HepG2 (cell line): ENCODE measurements around the gene ITPRIP. TPM values are rescaled to one million over a fixed set of nuclear protein-coding genes. Genes with fewer than 3 reads are reported as not detected.

Source experiments
- ATAC-seq: fragments of 200-7000 bp; cut with Tn5 transposase; 3 replicates; pipeline ENCODE4 v1.9.1; 2020; ENCODE audit warnings: mild to moderate bottlenecking, moderate library complexity
- BruUV-seq: library from RNA; stranded (reverse); fragments of 400-500 nt; replicated peaks from 2 replicates; lab custom pipeline; 2021; lab: Mats Ljungman, UMichigan
- CTCF ChIA-PET: fragments of 300-600 bp; formaldehyde crosslinking; extraction: SDS; loops from one replicate; lab custom pipeline; 2021; ENCODE audit warnings: low total read pairs, inconsistent platforms, low intra/inter-chr PET ratio; lab: Yijun Ruan, JAX
- POLR2A ChIA-PET: fragments of 350-600 bp; sonication (Branson Sonifier 250); formaldehyde crosslinking; loops from one replicate; lab custom pipeline; 2020; ENCODE audit warnings: antibody characterized with exemption, inconsistent platforms; lab: Yijun Ruan, JAX
- DNase-seq: peaks from one replicate; pipeline ENCODE4 v3.0.0-alpha.2; 2015; ENCODE audit warnings: low spot score
- FAIRE-seq: peaks from 3 replicates; lab custom pipeline; 2011; peaks lifted over from hg19 to GRCh38; lab: Jason Lieb, UNC
- H2AFZ ChIP-seq: one replicate; pipeline ENCODE4 v1.6.1; 2011; ENCODE audit warnings: low read length, inconsistent platforms
- H3K27ac ChIP-seq: fragments of 300-600 bp; 3 replicates; pipeline ENCODE4 v1.8.0; 2011; ENCODE audit warnings: mixed run types, mild to moderate bottlenecking, mixed read lengths, low read length, inconsistent platforms; ENCODE audit not compliant: insufficient read depth; ENCODE audit errors: extremely low read length
- H3K27me3 ChIP-seq, 2 experiments: fragments of 200-600 bp in 1 of 2; 2 replicates in 1 of 2; 3 replicates in 1 of 2; pipeline versions ENCODE4 v1.6.0 to v1.8.0; 2011; ENCODE audit warnings: low read length in 2 of 2, mild to moderate bottlenecking in 2 of 2, moderate library complexity in 2 of 2, inconsistent platforms in 1 of 2; ENCODE audit not compliant: insufficient read depth in 2 of 2, control insufficient read depth in 1 of 2
- H3K36me3 ChIP-seq, 2 experiments: fragments of 200-600 bp in 1 of 2; replicated peaks in 1 of 2; 2 replicates in 1 of 2; 3 replicates in 1 of 2; pipeline versions ENCODE4 v1.5.1 to v1.8.0; 2011; ENCODE audit warnings: low read length in 2 of 2, inconsistent platforms in 1 of 2; ENCODE audit not compliant: insufficient read depth in 2 of 2, control insufficient read depth in 1 of 2
- H3K4me1 ChIP-seq: 2 replicates; pipeline ENCODE4 v1.5.1; 2012; ENCODE audit warnings: low read length, inconsistent platforms; ENCODE audit not compliant: insufficient read depth
- H3K4me2 ChIP-seq: 2 replicates; pipeline ENCODE4 v1.6.0; 2011; ENCODE audit warnings: low read depth, low read length, inconsistent platforms
- H3K4me3 ChIP-seq, 3 experiments: fragments of 200-600 bp in 1 of 3; sonication (generic), shearing (Covaris generic) in 1 of 3; replicated peaks in 1 of 3; 2 replicates each; pipeline ENCODE4 v1.5.1; 2011 to 2016; ENCODE audit warnings: low read length in 3 of 3, inconsistent platforms in 2 of 3, low read depth in 2 of 3, mild to moderate bottlenecking in 2 of 3, control low read depth in 1 of 3, mixed read lengths in 1 of 3; ENCODE audit not compliant: insufficient read depth in 1 of 3
- H3K79me2 ChIP-seq: one replicate; pipeline ENCODE4 v1.6.1; 2011; ENCODE audit warnings: low read length, inconsistent platforms; ENCODE audit not compliant: insufficient read depth
- H3K9ac ChIP-seq: 2 replicates; pipeline ENCODE4 v1.6.0; 2011; ENCODE audit warnings: mild to moderate bottlenecking, low read depth, low read length, inconsistent platforms; ENCODE audit not compliant: insufficient read depth
- H3K9me3 ChIP-seq: 2 replicates; pipeline ENCODE4 v1.5.1; 2012; ENCODE audit warnings: mild to moderate bottlenecking, low read length
- H4K20me1 ChIP-seq: 2 replicates; pipeline ENCODE4 v1.6.0; 2011; ENCODE audit warnings: inconsistent platforms, mild to moderate bottlenecking, low read length, moderate library complexity; ENCODE audit not compliant: insufficient read depth
- FLYWCH1 ChIP-seq: sonication (generic); formaldehyde crosslinking; IDR thresholded peaks from 2 replicates; pipeline ENCODE4 v1.8.1; 2023; ENCODE audit warnings: mild to moderate bottlenecking, missing genetic modification reagents
- MAFF ChIP-seq: IDR thresholded peaks from 2 replicates; pipeline ENCODE4 v1.6.1; 2011; ENCODE audit warnings: low read depth, low read length, improper control_type of control experiment
- MAFK ChIP-seq, 2 experiments: IDR thresholded peaks in 1 of 2; conservative IDR thresholded peaks in 1 of 2; 2 replicates each; pipeline ENCODE4 v1.6.1; 2011; ENCODE audit warnings: improper control_type of control experiment in 2 of 2, low read length in 2 of 2
- PHF20 ChIP-seq: sonication (generic); formaldehyde crosslinking; IDR thresholded peaks from 2 replicates; pipeline ENCODE4 v1.5.0; 2020; ENCODE audit warnings: mild to moderate bottlenecking, missing genetic modification reagents
- RAD21 ChIP-seq: fragments of 450-650 bp; formaldehyde crosslinking; IDR thresholded peaks from 2 replicates; pipeline ENCODE4 v1.5.0; 2020; ENCODE audit warnings: mild to moderate bottlenecking
- RAD51 ChIP-seq: fragments of 450-650 bp; IDR thresholded peaks from 2 replicates; pipeline ENCODE4 v1.6.1; 2016; ENCODE audit warnings: borderline replicate concordance
- SMC3 ChIP-seq: IDR thresholded peaks from 2 replicates; pipeline ENCODE4 v1.6.1; 2011; ENCODE audit warnings: low read length, improper control_type of control experiment
- SOX5 ChIP-seq: IDR thresholded peaks from 2 replicates; pipeline ENCODE4 v1.6.1; 2016; ENCODE audit warnings: borderline replicate concordance
- ZBTB8A ChIP-seq: sonication (generic); formaldehyde crosslinking; IDR thresholded peaks from 2 replicates; pipeline ENCODE4 v1.4.0; 2020; ENCODE audit warnings: mild to moderate bottlenecking, low read depth, missing genetic modification reagents, borderline replicate concordance
- ZNF510 ChIP-seq: sonication (generic); formaldehyde crosslinking; IDR thresholded peaks from 2 replicates; pipeline ENCODE4 v1.4.0; 2020; ENCODE audit warnings: low read depth, mild to moderate bottlenecking, missing genetic modification reagents
- ZNF670 ChIP-seq: sonication (generic); formaldehyde crosslinking; IDR thresholded peaks from 2 replicates; pipeline ENCODE4 v1.8.0; 2022; ENCODE audit warnings: mild to moderate bottlenecking, missing genetic modification reagents, borderline replicate concordance
- ZNF761 ChIP-seq: sonication (generic); formaldehyde crosslinking; conservative IDR thresholded peaks from 2 replicates; pipeline ENCODE4 v1.4.0; 2020; ENCODE audit warnings: mild to moderate bottlenecking, missing genetic modification reagents
- WGBS: methylation state at CpG from one replicate; pipeline ENCODE4 v1.1.6; 2017; ENCODE audit warnings: low lambda C conversion rate; 5-methylcytosine and 5-hydroxymethylcytosine counted together
- in situ Hi-C: cut with HindIII; loops from 2 replicates; pipeline ENCODE4 v1.10.0; 2017; ENCODE audit warnings: low pct_unique_long_range_greater_than_20kb; ENCODE audit not compliant: extremely low pct_ligation_motif_present
- intact Hi-C: fragments of 100-400 bp; cut with micrococcal nuclease; formaldehyde crosslinking; loops from one replicate; pipeline ENCODE4 v1.10.0; 2022; ENCODE audit not compliant: unreplicated experiment
- polyA plus RNA-seq, 8 experiments: library from polyadenylated mRNA; depleted of rRNA in 3 of 8; stranded (reverse) in 7 of 8; unstranded in 1 of 8; fragments of >200 nt; fragmentation: Illumina TruSeq in 4 of 8; extraction: Trizol in 4 of 8; gene quantifications; 2 replicates each; pipeline versions ENCODE4 v1.2.1 to v1.2.3, GENCODE V29; 2011 to 2016; ENCODE audit warnings: low read depth in 4 of 8, missing spikeins in 1 of 8, mixed read lengths in 1 of 8; ENCODE audit not compliant: insufficient read depth in 1 of 8
- total RNA-seq, 5 experiments: library from RNA; depleted of rRNA; stranded (reverse); fragments of >200 nt; fragmentation: Illumina TruSeq; extraction: Trizol; gene quantifications; 2 replicates each; pipeline ENCODE4 v1.2.3, GENCODE V29; 2016; ENCODE audit warnings: low read depth in 1 of 5
- TF ChIP-seq, protein P1 (sequence below): sonication (generic); formaldehyde crosslinking; conservative IDR thresholded peaks from 2 replicates; pipeline ENCODE4 v1.4.0; 2020; ENCODE audit warnings: mild to moderate bottlenecking, missing genetic modification reagents, moderate library complexity
- TF ChIP-seq, protein P2 (sequence below): sonication (generic); formaldehyde crosslinking; IDR thresholded peaks from 2 replicates; pipeline ENCODE4 v1.4.0; 2020; ENCODE audit warnings: mild to moderate bottlenecking, missing genetic modification reagents
- TF ChIP-seq, protein P3 (sequence below): conservative IDR thresholded peaks from 2 replicates; pipeline ENCODE4 v1.6.1; 2018; ENCODE audit warnings: missing genetic modification reagents
- TF ChIP-seq, protein P4 (sequence below): sonication (generic); formaldehyde crosslinking; IDR thresholded peaks from 2 replicates; pipeline ENCODE4 v1.5.1; 2020; ENCODE audit warnings: mild to moderate bottlenecking, missing genetic modification reagents

Gene ITPRIP
- total and polyA plus RNA-seq, 2 of the 13 experiments (the other 11 are each of a cell fraction or from before 2014, with no cell fraction given): 1.00 to 2.8 TPM

DNA sequence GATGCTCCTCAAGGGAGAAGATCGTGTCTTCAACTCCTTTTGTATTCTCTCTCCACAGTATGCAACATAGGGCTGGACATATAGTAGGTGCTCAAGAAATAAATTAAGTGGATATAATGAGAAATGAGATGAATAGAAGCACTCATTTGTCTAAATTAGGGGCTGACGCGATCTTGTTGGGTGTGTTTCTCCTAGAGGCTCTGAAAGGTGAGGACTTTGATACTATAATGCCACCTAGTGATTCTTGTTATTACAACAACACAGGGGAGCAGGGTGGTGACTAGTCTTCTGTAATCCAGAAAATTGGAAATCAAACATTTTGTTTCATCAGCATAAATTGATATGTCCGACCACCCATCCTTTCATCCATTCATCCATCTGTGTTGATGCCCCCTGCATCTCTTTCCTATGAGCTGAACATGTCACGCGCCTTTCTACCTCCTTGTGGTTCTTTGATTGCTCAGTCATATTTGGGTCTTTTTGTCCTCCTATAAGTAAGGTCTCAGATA, 11.9 kb upstream of the ITPRIP start:
- Histone ChIP-seq H3K27ac (no peak overlapping the region), H4K20me1 (no peaks in the 10 kb centered on the region), H3K9ac (peak overlapping the region; percentile 30; the same call in 1 of the 2 replicates), H2AFZ (peak overlapping the region; percentile 71), H3K4me2 (peak overlapping the region; percentile 77), H3K27me3 (peaks cover 0 to 23% of the 10 kb centered on the region in 2 experiments; a peak in 4 of 5 replicates), H3K36me3 (no peaks in the 10 kb centered on the region), H3K4me1 (peaks cover 34% of the 10 kb centered on the region), H3K9me3 (no peaks in the 10 kb centered on the region), H3K4me3 (peak overlapping the region; percentile 29 to 49 (median 46); a peak in 4 of 6 replicates), H3K79me2 (no peaks in the 10 kb centered on the region)
- ChIA-PET POLR2A (interaction anchor here (1.0 to 1.5 kb wide), 3 partner anchors 12 to 76 kb away, joined by 4 to 7 read pairs (median 4); partner anchors contain the start of gene ITPRIP), CTCF (interaction anchor here (1.1 to 3.2 kb wide), 5 partner anchors 35 to 76 kb away, joined by 3 to 42 read pairs (median 7); no protein-coding TSS in a partner anchor)
- ATAC-seq (peak; percentile 85), DNase-seq (peak; percentile 66), FAIRE-seq (peak; percentile 64)
- BruUV-seq: no TSS peak
- intact Hi-C loops (loop anchor here (1.0 kb wide), 3 partner anchors 45 to 305 kb away; no protein-coding TSS in a partner anchor), in situ Hi-C loops (loop anchor here (10.0 kb wide), 1 partner anchor 305 kb away; no protein-coding TSS in a partner anchor)
- 9% methylated on average over 6 of the region's 6 CpGs for WGBS
- TF ChIP-seq ZNF510 (CRISPR knock-in tag): no peak
- no peak for TF ChIP-seq RAD51
- TF ChIP-seq ZBTB8A (CRISPR knock-in tag): no peak
- no peak for TF ChIP-seq ZNF670 (CRISPR knock-in tag)
- peak; percentile 64 for TF ChIP-seq RAD21 (CRISPR knock-in tag)
- TF ChIP-seq, protein P1, sequence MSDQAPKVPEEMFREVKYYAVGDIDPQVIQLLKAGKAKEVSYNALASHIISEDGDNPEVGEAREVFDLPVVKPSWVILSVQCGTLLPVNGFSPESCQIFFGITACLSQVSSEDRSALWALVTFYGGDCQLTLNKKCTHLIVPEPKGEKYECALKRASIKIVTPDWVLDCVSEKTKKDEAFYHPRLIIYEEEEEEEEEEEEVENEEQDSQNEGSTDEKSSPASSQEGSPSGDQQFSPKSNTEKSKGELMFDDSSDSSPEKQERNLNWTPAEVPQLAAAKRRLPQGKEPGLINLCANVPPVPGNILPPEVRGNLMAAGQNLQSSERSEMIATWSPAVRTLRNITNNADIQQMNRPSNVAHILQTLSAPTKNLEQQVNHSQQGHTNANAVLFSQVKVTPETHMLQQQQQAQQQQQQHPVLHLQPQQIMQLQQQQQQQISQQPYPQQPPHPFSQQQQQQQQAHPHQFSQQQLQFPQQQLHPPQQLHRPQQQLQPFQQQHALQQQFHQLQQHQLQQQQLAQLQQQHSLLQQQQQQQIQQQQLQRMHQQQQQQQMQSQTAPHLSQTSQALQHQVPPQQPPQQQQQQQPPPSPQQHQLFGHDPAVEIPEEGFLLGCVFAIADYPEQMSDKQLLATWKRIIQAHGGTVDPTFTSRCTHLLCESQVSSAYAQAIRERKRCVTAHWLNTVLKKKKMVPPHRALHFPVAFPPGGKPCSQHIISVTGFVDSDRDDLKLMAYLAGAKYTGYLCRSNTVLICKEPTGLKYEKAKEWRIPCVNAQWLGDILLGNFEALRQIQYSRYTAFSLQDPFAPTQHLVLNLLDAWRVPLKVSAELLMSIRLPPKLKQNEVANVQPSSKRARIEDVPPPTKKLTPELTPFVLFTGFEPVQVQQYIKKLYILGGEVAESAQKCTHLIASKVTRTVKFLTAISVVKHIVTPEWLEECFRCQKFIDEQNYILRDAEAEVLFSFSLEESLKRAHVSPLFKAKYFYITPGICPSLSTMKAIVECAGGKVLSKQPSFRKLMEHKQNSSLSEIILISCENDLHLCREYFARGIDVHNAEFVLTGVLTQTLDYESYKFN (CRISPR knock-in tag): no peak
- peak; percentile 91 for TF ChIP-seq MAFF
- peak; percentile 67 for TF ChIP-seq SMC3
- TF ChIP-seq ZNF761 (CRISPR knock-in tag): no peak
- no peak for TF ChIP-seq SOX5 (CRISPR knock-in tag)
- TF ChIP-seq, protein P2, sequence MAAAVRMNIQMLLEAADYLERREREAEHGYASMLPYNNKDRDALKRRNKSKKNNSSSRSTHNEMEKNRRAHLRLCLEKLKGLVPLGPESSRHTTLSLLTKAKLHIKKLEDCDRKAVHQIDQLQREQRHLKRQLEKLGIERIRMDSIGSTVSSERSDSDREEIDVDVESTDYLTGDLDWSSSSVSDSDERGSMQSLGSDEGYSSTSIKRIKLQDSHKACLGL: no peak
- TF ChIP-seq PHF20 (CRISPR knock-in tag): no peak
- TF ChIP-seq FLYWCH1 (CRISPR knock-in tag): no peak
- TF ChIP-seq, protein P3, sequence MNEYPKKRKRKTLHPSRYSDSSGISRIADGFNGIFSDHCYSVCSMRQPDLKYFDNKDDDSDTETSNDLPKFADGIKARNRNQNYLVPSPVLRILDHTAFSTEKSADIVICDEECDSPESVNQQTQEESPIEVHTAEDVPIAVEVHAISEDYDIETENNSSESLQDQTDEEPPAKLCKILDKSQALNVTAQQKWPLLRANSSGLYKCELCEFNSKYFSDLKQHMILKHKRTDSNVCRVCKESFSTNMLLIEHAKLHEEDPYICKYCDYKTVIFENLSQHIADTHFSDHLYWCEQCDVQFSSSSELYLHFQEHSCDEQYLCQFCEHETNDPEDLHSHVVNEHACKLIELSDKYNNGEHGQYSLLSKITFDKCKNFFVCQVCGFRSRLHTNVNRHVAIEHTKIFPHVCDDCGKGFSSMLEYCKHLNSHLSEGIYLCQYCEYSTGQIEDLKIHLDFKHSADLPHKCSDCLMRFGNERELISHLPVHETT: no peak
- TF ChIP-seq, protein P4, sequence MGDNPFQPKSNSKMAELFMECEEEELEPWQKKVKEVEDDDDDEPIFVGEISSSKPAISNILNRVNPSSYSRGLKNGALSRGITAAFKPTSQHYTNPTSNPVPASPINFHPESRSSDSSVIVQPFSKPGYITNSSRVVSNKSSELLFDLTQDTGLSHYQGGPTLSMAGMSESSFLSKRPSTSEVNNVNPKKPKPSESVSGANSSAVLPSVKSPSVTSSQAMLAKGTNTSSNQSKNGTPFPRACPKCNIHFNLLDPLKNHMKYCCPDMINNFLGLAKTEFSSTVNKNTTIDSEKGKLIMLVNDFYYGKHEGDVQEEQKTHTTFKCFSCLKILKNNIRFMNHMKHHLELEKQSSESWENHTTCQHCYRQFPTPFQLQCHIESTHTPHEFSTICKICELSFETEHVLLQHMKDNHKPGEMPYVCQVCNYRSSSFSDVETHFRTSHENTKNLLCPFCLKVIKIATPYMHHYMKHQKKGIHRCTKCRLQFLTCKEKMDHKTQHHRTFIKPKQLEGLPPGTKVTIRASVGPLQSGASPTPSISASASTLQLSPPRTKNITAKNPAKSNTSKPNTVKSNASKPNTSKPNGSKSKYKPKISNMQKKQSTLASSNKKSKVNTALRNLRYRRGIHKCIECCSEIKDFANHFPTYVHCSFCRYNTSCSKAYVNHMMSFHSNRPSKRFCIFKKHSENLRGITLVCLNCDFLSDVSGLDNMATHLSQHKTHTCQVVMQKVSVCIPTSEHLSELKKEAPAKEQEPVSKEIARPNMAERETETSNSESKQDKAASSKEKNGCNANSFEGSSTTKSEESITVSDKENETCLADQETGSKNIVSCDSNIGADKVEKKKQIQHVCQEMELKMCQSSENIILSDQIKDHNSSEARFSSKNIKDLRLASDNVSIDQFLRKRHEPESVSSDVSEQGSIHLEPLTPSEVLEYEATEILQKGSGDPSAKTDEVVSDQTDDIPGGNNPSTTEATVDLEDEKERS (CRISPR knock-in tag): 0 out of 2 replicates have a peak, but pooled peaks have one; percentile 23
- peak; percentile 91 to 94 for TF ChIP-seq MAFK (conservative IDR thresholded peaks at IDR 0.05 in 1 of 2, IDR thresholded peaks at IDR 0.05 in 1 of 2; ENCODE audit: low read length in 2 of 2)
